ENCODE results near the gene EHMT1.

DNA sequence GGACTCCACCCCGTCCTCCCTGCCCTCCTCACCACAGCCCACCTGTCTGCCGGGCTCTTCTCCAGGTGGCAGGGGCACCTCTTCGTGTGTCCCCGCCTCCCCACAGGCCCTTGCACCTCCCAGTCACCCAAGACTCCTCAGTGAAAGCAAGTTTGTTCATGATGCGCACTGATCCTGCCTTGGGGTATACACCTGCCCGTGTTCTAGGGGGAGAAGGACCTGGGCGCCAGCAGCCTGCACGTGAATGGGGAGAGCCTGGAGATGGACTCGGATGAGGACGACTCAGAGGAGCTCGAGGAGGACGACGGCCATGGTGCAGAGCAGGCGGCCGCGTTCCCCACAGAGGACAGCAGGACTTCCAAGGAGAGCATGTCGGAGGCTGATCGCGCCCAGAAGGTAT lies 124.9 kb downstream of the EHMT1 start:
- TF ChIP-seq, protein P1, sequence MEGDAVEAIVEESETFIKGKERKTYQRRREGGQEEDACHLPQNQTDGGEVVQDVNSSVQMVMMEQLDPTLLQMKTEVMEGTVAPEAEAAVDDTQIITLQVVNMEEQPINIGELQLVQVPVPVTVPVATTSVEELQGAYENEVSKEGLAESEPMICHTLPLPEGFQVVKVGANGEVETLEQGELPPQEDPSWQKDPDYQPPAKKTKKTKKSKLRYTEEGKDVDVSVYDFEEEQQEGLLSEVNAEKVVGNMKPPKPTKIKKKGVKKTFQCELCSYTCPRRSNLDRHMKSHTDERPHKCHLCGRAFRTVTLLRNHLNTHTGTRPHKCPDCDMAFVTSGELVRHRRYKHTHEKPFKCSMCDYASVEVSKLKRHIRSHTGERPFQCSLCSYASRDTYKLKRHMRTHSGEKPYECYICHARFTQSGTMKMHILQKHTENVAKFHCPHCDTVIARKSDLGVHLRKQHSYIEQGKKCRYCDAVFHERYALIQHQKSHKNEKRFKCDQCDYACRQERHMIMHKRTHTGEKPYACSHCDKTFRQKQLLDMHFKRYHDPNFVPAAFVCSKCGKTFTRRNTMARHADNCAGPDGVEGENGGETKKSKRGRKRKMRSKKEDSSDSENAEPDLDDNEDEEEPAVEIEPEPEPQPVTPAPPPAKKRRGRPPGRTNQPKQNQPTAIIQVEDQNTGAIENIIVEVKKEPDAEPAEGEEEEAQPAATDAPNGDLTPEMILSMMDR (conservative IDR thresholded peaks at IDR 0.05; ENCODE audit: low read depth in 2 of 2): no peak
- no peak for TF ChIP-seq EZH2 (IDR thresholded peaks at IDR 0.05; ENCODE audit: low read depth, unreplicated experiment)
- TF ChIP-seq, protein P2, sequence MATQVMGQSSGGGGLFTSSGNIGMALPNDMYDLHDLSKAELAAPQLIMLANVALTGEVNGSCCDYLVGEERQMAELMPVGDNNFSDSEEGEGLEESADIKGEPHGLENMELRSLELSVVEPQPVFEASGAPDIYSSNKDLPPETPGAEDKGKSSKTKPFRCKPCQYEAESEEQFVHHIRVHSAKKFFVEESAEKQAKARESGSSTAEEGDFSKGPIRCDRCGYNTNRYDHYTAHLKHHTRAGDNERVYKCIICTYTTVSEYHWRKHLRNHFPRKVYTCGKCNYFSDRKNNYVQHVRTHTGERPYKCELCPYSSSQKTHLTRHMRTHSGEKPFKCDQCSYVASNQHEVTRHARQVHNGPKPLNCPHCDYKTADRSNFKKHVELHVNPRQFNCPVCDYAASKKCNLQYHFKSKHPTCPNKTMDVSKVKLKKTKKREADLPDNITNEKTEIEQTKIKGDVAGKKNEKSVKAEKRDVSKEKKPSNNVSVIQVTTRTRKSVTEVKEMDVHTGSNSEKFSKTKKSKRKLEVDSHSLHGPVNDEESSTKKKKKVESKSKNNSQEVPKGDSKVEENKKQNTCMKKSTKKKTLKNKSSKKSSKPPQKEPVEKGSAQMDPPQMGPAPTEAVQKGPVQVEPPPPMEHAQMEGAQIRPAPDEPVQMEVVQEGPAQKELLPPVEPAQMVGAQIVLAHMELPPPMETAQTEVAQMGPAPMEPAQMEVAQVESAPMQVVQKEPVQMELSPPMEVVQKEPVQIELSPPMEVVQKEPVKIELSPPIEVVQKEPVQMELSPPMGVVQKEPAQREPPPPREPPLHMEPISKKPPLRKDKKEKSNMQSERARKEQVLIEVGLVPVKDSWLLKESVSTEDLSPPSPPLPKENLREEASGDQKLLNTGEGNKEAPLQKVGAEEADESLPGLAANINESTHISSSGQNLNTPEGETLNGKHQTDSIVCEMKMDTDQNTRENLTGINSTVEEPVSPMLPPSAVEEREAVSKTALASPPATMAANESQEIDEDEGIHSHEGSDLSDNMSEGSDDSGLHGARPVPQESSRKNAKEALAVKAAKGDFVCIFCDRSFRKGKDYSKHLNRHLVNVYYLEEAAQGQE (IDR thresholded peaks at IDR 0.05; ENCODE audit: unreplicated experiment): no peak
- TF ChIP-seq CREB1 (CRISPR knock-in tag; IDR thresholded peaks at IDR 0.05; ENCODE audit: low read depth): no peak
- no peak for TF ChIP-seq POLR2AphosphoS5 (IDR thresholded peaks at IDR 0.05; ENCODE audit: low read depth)
- TF ChIP-seq, protein P3, sequence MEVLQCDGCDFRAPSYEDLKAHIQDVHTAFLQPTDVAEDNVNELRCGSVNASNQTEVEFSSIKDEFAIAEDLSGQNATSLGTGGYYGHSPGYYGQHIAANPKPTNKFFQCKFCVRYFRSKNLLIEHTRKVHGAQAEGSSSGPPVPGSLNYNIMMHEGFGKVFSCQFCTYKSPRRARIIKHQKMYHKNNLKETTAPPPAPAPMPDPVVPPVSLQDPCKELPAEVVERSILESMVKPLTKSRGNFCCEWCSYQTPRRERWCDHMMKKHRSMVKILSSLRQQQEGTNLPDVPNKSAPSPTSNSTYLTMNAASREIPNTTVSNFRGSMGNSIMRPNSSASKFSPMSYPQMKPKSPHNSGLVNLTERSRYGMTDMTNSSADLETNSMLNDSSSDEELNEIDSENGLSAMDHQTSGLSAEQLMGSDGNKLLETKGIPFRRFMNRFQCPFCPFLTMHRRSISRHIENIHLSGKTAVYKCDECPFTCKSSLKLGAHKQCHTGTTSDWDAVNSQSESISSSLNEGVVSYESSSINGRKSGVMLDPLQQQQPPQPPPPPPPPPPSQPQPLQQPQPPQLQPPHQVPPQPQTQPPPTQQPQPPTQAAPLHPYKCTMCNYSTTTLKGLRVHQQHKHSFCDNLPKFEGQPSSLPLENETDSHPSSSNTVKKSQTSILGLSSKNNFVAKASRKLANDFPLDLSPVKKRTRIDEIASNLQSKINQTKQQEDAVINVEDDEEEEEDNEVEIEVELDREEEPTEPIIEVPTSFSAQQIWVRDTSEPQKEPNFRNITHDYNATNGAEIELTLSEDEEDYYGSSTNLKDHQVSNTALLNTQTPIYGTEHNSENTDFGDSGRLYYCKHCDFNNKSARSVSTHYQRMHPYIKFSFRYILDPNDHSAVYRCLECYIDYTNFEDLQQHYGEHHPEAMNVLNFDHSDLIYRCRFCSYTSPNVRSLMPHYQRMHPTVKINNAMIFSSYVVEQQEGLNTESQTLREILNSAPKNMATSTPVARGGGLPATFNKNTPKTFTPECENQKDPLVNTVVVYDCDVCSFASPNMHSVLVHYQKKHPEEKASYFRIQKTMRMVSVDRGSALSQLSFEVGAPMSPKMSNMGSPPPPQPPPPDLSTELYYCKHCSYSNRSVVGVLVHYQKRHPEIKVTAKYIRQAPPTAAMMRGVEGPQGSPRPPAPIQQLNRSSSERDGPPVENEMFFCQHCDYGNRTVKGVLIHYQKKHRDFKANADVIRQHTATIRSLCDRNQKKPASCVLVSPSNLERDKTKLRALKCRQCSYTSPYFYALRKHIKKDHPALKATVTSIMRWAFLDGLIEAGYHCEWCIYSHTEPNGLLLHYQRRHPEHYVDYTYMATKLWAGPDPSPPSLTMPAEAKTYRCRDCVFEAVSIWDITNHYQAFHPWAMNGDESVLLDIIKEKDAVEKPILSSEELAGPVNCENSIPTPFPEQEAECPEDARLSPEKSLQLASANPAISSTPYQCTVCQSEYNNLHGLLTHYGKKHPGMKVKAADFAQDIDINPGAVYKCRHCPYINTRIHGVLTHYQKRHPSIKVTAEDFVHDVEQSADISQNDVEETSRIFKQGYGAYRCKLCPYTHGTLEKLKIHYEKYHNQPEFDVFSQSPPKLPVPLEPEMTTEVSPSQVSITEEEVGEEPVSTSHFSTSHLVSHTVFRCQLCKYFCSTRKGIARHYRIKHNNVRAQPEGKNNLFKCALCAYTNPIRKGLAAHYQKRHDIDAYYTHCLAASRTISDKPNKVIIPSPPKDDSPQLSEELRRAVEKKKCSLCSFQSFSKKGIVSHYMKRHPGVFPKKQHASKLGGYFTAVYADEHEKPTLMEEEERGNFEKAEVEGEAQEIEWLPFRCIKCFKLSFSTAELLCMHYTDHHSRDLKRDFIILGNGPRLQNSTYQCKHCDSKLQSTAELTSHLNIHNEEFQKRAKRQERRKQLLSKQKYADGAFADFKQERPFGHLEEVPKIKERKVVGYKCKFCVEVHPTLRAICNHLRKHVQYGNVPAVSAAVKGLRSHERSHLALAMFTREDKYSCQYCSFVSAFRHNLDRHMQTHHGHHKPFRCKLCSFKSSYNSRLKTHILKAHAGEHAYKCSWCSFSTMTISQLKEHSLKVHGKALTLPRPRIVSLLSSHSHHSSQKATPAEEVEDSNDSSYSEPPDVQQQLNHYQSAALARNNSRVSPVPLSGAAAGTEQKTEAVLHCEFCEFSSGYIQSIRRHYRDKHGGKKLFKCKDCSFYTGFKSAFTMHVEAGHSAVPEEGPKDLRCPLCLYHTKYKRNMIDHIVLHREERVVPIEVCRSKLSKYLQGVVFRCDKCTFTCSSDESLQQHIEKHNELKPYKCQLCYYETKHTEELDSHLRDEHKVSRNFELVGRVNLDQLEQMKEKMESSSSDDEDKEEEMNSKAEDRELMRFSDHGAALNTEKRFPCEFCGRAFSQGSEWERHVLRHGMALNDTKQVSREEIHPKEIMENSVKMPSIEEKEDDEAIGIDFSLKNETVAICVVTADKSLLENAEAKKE (CRISPR knock-in tag; IDR thresholded peaks at IDR 0.05): no peak
